Nephron (organoid): ENCODE measurements around the gene PWWP2B.
"Not testable (repeated sequence)": the region's sequence is repeated elsewhere in the genome, so short reads cannot be mapped to it uniquely, and the experiment has no call there.

Source experiments
- H3K27ac Mint-ChIP-seq, 3 experiments: 2 replicates each; pipeline ENCODE4 v1.8.0; 2020; ENCODE audit warnings: mixed read lengths in 3 of 3, mild to moderate bottlenecking in 2 of 3, moderate library complexity in 1 of 3
- H3K27me3 Mint-ChIP-seq: 2 replicates; pipeline ENCODE4 v1.8.0; 2021; ENCODE audit warnings: low read depth, mild to moderate bottlenecking, moderate library complexity, mixed read lengths
- H3K36me3 Mint-ChIP-seq: 2 replicates; pipeline ENCODE4 v1.8.0; 2020; ENCODE audit warnings: low read depth, mixed read lengths
- H3K4me1 Mint-ChIP-seq: 2 replicates; pipeline ENCODE4 v1.8.0; 2020; ENCODE audit warnings: mixed read lengths
- H3K4me3 Mint-ChIP-seq, 3 experiments: 2 replicates each; pipeline ENCODE4 v1.8.0; 2020; ENCODE audit warnings: mild to moderate bottlenecking in 3 of 3, mixed read lengths in 3 of 3, moderate library complexity in 2 of 3
- H3K9me3 Mint-ChIP-seq: 2 replicates; pipeline ENCODE4 v1.8.0; 2020; ENCODE audit warnings: mixed read lengths
- CTCF ChIP-seq, 3 experiments: fragments of 200-600 bp; sonication (generic); IDR thresholded peaks; one replicate each; pipeline ENCODE4 v1.5.0; 2021; ENCODE audit warnings: antibody characterized with exemption in 3 of 3; ENCODE audit not compliant: unreplicated experiment in 3 of 3

PWWP2B gene

GRCh38 chr10:132351611-132352010 is 45.4 kb upstream of the PWWP2B start:
- no peaks in the 10 kb centered on the region for H3K9me3 Mint-ChIP-seq
- no peak for TF ChIP-seq CTCF (IDR thresholded peaks at IDR 0.05; ENCODE audit: unreplicated experiment in 3 of 3)
- H3K36me3 Mint-ChIP-seq, result peaks cover 29% of the 10 kb centered on the region
- no peaks in the 10 kb centered on the region for H3K4me1 Mint-ChIP-seq
- peaks cover 1% of the 10 kb centered on the region for H3K27me3 Mint-ChIP-seq
- H3K27ac Mint-ChIP-seq, result no peak overlapping the region
- H3K4me3 Mint-ChIP-seq, result no peak overlapping the region

- not testable (repeated sequence) for H3K27me3 Mint-ChIP-seq, H3K9me3 Mint-ChIP-seq, H3K4me1 Mint-ChIP-seq, H3K27ac Mint-ChIP-seq, H3K4me3 Mint-ChIP-seq
- TF ChIP-seq CTCF (IDR thresholded peaks at IDR 0.05; ENCODE audit: unreplicated experiment in 3 of 3), result peak; percentile 57 to 73 (median 73)
- peaks cover 30% of the 10 kb centered on the region for H3K36me3 Mint-ChIP-seq
These were observed 44.3 kb upstream of the PWWP2B start for GRCh38 chr10:132352462-132353308.

DNA sequence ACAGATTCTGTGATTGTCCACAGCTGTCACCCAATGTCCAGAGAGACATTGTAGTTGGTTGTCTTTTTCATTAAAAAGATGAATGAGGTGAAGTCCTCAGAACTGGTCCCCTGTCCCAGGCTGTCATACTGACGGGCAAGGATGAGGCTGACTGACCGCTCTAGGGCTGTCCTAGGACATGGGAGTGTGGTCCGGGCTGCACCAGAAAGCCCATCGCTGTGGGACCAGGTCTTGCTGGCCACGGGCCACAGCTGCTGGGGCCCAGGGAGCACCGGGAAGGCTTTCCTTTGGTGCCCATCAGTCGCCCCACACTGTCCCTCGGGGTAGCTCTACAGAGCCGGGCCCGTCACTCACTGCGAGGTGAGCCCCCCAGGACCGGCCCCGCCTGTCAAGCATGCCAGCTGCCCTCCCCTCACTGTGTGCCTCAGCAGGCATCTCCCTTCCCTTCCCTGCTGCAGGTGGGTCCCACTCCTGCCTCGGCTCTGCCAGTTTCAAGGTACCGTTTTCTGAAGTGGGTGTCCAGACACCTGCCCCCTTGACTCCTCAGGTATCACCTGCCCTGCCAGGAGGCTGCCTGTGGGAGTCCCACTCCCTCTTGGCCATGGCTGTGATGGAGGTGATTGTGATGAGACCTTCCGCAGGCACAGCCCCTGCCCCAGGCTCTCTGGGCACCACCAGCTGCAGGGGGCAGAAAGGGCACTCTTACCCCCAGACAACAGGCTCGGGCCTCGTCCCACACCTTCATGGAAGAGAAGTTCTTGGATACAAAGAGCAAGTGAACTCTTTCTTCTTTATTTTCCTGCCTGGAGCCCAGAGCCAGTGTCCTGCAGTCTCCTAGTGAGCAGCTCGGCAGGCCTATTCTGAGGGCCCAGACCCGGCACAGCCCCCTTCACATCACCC is 43.3 kb upstream of the PWWP2B start:
- Mint-ChIP-seq H3K4me3 (no peak overlapping the region), H3K4me1 (no peaks in the 10 kb centered on the region), H3K36me3 (peaks cover 24% of the 10 kb centered on the region), H3K27ac (no peak overlapping the region), H3K9me3 (no peaks in the 10 kb centered on the region), H3K27me3 (peaks cover 4% of the 10 kb centered on the region)
- TF ChIP-seq CTCF (IDR thresholded peaks at IDR 0.05; ENCODE audit: unreplicated experiment in 3 of 3), result no peak

DNA sequence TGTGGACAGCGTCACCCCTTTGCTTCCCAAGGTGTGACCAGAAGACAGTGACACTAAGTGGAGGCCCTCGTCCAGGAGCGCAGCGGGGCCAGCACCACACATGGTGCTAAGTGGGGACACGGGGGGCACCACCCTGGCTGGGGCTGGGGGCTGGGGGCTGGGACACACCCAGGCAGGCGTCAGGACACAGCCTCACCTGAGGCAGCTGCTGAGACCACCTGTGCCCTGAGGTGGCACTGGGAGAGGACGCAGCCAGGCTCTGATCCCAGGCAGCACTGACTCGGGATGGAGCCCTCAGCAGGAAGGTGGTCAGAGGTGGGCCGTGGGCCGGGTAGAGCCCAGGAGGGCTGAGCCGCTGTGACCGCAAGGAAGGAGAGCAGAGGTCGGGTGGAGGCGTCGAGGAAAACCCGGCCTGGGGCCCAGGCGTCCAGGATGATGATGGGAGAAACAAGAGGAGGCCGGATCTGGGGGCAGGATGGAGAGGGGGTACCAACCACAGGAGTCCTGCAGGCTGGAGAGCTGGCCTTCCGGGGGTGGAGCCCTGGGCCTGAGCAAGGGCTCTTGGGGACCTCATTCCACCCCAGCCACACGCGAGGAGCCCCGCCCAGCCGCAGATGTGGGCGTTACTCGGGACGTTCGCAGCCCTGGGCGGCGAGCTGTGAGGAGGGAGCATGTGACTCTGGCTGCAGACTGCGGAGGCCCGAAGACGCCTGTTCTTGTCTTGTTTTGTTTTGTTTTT is 42.5 kb upstream of the PWWP2B start:
- Mint-ChIP-seq H3K4me1 (no peaks in the 10 kb centered on the region), H3K4me3 (no peak overlapping the region), H3K9me3 (no peaks in the 10 kb centered on the region), H3K27me3 (peaks cover 4% of the 10 kb centered on the region), H3K36me3 (peaks cover 20% of the 10 kb centered on the region), H3K27ac (no peak overlapping the region)
- TF ChIP-seq CTCF (IDR thresholded peaks at IDR 0.05; ENCODE audit: unreplicated experiment in 3 of 3), result no peak

GRCh38 chr10:132355297-132355696 is 41.7 kb upstream of the PWWP2B start:
- no peaks in the 10 kb centered on the region for H3K9me3 Mint-ChIP-seq
- H3K4me3 Mint-ChIP-seq, result no peak overlapping the region
- no peaks in the 10 kb centered on the region for H3K4me1 Mint-ChIP-seq
- H3K36me3 Mint-ChIP-seq, result peaks cover 23% of the 10 kb centered on the region
- no peak for TF ChIP-seq CTCF (IDR thresholded peaks at IDR 0.05; ENCODE audit: unreplicated experiment in 3 of 3)
- peaks cover 4% of the 10 kb centered on the region for H3K27me3 Mint-ChIP-seq
- no peak overlapping the region for H3K27ac Mint-ChIP-seq
